SU-DHL-6 (cell line): ENCODE results near the gene KCNB1.

ENCODE experiments used
- EZH2phosphoT487 ChIP-seq: fragments of 200-600 bp; sonication (generic), shearing (Covaris generic); conservative IDR thresholded peaks from 2 replicates; pipeline ENCODE4 v1.6.1; 2018; ENCODE audit warnings: mild to moderate bottlenecking, antibody characterized with exemption, low read length, moderate library complexity, mixed read lengths
- TF ChIP-seq, protein P1 (sequence below): fragments of 200-600 bp; sonication (generic); IDR thresholded peaks from one replicate; pipeline ENCODE4 v1.5.1; 2017; ENCODE audit warnings: antibody characterized with exemption, mild to moderate bottlenecking, low read length, moderate library complexity; ENCODE audit not compliant: insufficient read depth, poor library complexity, severe bottlenecking

DNA sequence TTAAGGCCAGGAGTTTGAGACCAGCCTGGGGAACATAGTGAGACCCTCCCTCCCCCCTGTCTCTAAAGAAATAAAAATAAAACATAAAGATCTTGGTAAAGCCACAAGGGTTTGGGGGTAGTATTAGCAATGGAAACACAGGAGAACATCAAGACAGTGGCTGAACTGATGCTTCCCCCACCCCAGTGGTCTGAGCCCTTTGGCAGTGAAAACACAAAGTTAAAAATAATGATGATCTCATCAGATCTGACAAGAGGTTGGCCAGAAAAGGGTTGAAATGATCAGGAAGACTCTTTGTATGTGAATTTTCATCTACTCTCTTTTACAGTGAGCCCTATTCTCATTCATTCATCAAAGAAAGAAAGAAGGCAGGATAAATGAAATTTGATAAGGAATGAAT is 93.7 kb downstream of the KCNB1 start:
- TF ChIP-seq, protein P1, sequence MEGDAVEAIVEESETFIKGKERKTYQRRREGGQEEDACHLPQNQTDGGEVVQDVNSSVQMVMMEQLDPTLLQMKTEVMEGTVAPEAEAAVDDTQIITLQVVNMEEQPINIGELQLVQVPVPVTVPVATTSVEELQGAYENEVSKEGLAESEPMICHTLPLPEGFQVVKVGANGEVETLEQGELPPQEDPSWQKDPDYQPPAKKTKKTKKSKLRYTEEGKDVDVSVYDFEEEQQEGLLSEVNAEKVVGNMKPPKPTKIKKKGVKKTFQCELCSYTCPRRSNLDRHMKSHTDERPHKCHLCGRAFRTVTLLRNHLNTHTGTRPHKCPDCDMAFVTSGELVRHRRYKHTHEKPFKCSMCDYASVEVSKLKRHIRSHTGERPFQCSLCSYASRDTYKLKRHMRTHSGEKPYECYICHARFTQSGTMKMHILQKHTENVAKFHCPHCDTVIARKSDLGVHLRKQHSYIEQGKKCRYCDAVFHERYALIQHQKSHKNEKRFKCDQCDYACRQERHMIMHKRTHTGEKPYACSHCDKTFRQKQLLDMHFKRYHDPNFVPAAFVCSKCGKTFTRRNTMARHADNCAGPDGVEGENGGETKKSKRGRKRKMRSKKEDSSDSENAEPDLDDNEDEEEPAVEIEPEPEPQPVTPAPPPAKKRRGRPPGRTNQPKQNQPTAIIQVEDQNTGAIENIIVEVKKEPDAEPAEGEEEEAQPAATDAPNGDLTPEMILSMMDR: no peak
- no peak for TF ChIP-seq EZH2phosphoT487
